GM15510 (cell line): ENCODE measurements around the gene MARK1.

ENCODE experiments used
- POLR2A ChIP-seq: IDR thresholded peaks from 3 replicates; pipeline ENCODE4 v1.6.1; 2011; ENCODE audit warnings: borderline replicate concordance; ENCODE audit not compliant: insufficient read length; ENCODE audit errors: extremely low read depth

The MARK1 gene

GRCh38 chr1:220705782-220706181, 177.8 kb downstream of the MARK1 start:
- no peak for TF ChIP-seq POLR2A

GRCh38 chr1:220706480-220706879, 178.5 kb downstream of the MARK1 start:
- no peak for TF ChIP-seq POLR2A

- no peak for TF ChIP-seq POLR2A
Measured at GRCh38 chr1:220707160-220707559, 179.2 kb downstream of the MARK1 start.

- no peak for TF ChIP-seq POLR2A
Measured at GRCh38 chr1:220708244-220708643, 180.3 kb downstream of the MARK1 start.

- no peak for TF ChIP-seq POLR2A
Measured at GRCh38 chr1:220708936-220709801, 181.2 kb downstream of the MARK1 start.

GRCh38 chr1:220710333-220710732, 182.4 kb downstream of the MARK1 start:
- no peak for TF ChIP-seq POLR2A

GRCh38 chr1:220711056-220711809, 183.3 kb downstream of the MARK1 start:
- TF ChIP-seq POLR2A, result no peak
